ENCODE results near the gene DNAH12. TPM values are rescaled to one million over a fixed set of nuclear protein-coding genes. Genes with fewer than 3 reads are reported as not detected.

The DNAH12 gene
- polyA plus RNA-seq, 1 donor from 2014 or later, result 1.8 TPM

- H3K9me3 ChIP-seq (ENCODE audit: low read length), result no peaks in the 10 kb centered on the region
- peak within 1 kb of the TSS; percentile 99 for H2AFZ ChIP-seq (ENCODE audit: low read depth, low read length)
- TF ChIP-seq RAD21 (conservative IDR thresholded peaks at IDR 0.05), result peak; percentile 12
- TF ChIP-seq EP300 (conservative IDR thresholded peaks at IDR 0.05; ENCODE audit: poor library complexity, severe bottlenecking), result peak; percentile 99
- TF ChIP-seq, protein P1, sequence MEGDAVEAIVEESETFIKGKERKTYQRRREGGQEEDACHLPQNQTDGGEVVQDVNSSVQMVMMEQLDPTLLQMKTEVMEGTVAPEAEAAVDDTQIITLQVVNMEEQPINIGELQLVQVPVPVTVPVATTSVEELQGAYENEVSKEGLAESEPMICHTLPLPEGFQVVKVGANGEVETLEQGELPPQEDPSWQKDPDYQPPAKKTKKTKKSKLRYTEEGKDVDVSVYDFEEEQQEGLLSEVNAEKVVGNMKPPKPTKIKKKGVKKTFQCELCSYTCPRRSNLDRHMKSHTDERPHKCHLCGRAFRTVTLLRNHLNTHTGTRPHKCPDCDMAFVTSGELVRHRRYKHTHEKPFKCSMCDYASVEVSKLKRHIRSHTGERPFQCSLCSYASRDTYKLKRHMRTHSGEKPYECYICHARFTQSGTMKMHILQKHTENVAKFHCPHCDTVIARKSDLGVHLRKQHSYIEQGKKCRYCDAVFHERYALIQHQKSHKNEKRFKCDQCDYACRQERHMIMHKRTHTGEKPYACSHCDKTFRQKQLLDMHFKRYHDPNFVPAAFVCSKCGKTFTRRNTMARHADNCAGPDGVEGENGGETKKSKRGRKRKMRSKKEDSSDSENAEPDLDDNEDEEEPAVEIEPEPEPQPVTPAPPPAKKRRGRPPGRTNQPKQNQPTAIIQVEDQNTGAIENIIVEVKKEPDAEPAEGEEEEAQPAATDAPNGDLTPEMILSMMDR (IDR thresholded peaks at IDR 0.05; ENCODE audit: poor library complexity, severe bottlenecking), result no peak
- TF ChIP-seq REST (IDR thresholded peaks at IDR 0.05; ENCODE audit: borderline replicate concordance), result peak; percentile 67
- peak; percentile 93 for TF ChIP-seq MXI1 (conservative IDR thresholded peaks at IDR 0.05; ENCODE audit: poor library complexity, severe bottlenecking)
- no peak for TF ChIP-seq SMC3 (conservative IDR thresholded peaks at IDR 0.05; ENCODE audit: poor library complexity)
- peak; percentile 94 for TF ChIP-seq POLR2AphosphoS5 (IDR thresholded peaks at IDR 0.05)
- TF ChIP-seq EZH2 (IDR thresholded peaks at IDR 0.05; ENCODE audit: borderline replicate concordance, insufficient read depth, low read length, poor library complexity, severe bottlenecking), result no peak
- peak within 1 kb of the TSS; percentile 98 for H3K4me3 ChIP-seq (ENCODE audit: low read length)
- H3K9me2 ChIP-seq (ENCODE audit: insufficient read depth, low read length), result no peaks in the 10 kb centered on the region
- H3K36me3 ChIP-seq (ENCODE audit: insufficient read depth, low read length), result peaks cover 3% of the 10 kb centered on the region
- H3K9ac ChIP-seq (ENCODE audit: low read length), result peak within 1 kb of the TSS; percentile 90
- peak within 1 kb of the TSS; percentile 82 for H3K27ac ChIP-seq (ENCODE audit: low read length)
- H3K79me2 ChIP-seq (replicated peaks; ENCODE audit: insufficient read depth, low read length), result peaks cover 23% of the 10 kb centered on the region
- no peaks in the 10 kb centered on the region for H3K27me3 ChIP-seq (ENCODE audit: insufficient read depth, low read depth, low read length)
- H3K4me2 ChIP-seq (ENCODE audit: low read length), result peak within 1 kb of the TSS; percentile 99
- H4K20me1 ChIP-seq (ENCODE audit: insufficient read depth), result no peaks in the 10 kb centered on the region
- no peaks in the 10 kb centered on the region for H3F3A ChIP-seq (ENCODE audit: insufficient read depth, low read length, poor library complexity, severe bottlenecking)
Measured at GRCh38 chr3:57555738-57556458, 11.8 kb upstream of the DNAH12 start, which contains the start of gene PDE12. Gene PDE12 (plus strand): TSS chr3:57556274. CDS start chr3:57556380, 106 bp downstream.

- H3K27me3 ChIP-seq (ENCODE audit: insufficient read depth, low read depth, low read length), result no peaks in the 10 kb centered on the region
- TF ChIP-seq POLR2AphosphoS5 (IDR thresholded peaks at IDR 0.05) (no peak), RAD21 (conservative IDR thresholded peaks at IDR 0.05) (no peak), EZH2 (IDR thresholded peaks at IDR 0.05; ENCODE audit: borderline replicate concordance, insufficient read depth, low read length, poor library complexity, severe bottlenecking) (no peak)
- no peaks in the 10 kb centered on the region for H3F3A ChIP-seq (ENCODE audit: insufficient read depth, low read length, poor library complexity, severe bottlenecking)
- H3K4me2 ChIP-seq (ENCODE audit: low read length), result peak overlapping the region; percentile 79
- peak overlapping the region; percentile 82 for H3K27ac ChIP-seq (ENCODE audit: low read length)
- H4K20me1 ChIP-seq (ENCODE audit: insufficient read depth), result no peaks in the 10 kb centered on the region
- peak overlapping the region; percentile 98 for H3K4me3 ChIP-seq (ENCODE audit: low read length)
- peaks cover 21% of the 10 kb centered on the region for H3K79me2 ChIP-seq (replicated peaks; ENCODE audit: insufficient read depth, low read length)
- no peaks in the 10 kb centered on the region for H3K9me3 ChIP-seq (ENCODE audit: low read length)
- H2AFZ ChIP-seq (ENCODE audit: low read depth, low read length), result peak overlapping the region; percentile 99
- H3K9me2 ChIP-seq (ENCODE audit: insufficient read depth, low read length), result no peaks in the 10 kb centered on the region
- H3K36me3 ChIP-seq (ENCODE audit: insufficient read depth, low read length), result peaks cover 3% of the 10 kb centered on the region
- H3K9ac ChIP-seq (ENCODE audit: low read length), result peak overlapping the region; percentile 90
Measured at GRCh38 chr3:57555306-57555705, 11.2 kb upstream of the DNAH12 start.

Data from neural cell (in vitro differentiated cells).